Thyroid gland (tissue), 4 donors: ENCODE data around the gene COX19. TPM values are rescaled to one million over a fixed set of nuclear protein-coding genes. Genes with fewer than 3 reads are reported as not detected.

Experiments used
- DNase-seq, 2 donors: peaks; one replicate each; pipeline ENCODE4 v3.0.0-alpha.2; 2019
- H3K27ac ChIP-seq, 3 donors: fragments of 200-600 bp; sonication (generic); 1 replicate in 2 of 3; 2 replicates in 1 of 3; pipeline ENCODE4 v1.5.1; 2016 to 2019; ENCODE audit warnings: mild to moderate bottlenecking in 1 of 3, moderate library complexity in 1 of 3
- H3K27me3 ChIP-seq: fragments of 200-600 bp; sonication (generic); one replicate; pipeline ENCODE4 v1.5.1; 2019
- H3K36me3 ChIP-seq, 2 donors: fragments of 200-600 bp; sonication (generic); one replicate each; pipeline ENCODE4 v1.5.1; 2016 to 2019
- H3K4me1 ChIP-seq, 2 donors: fragments of 200-600 bp; sonication (generic); one replicate each; pipeline ENCODE4 v1.5.1; 2017 to 2019
- H3K4me3 ChIP-seq, 3 donors: fragments of 200-600 bp; sonication (generic); replicated peaks in 1 of 3; 1 replicate in 2 of 3; 2 replicates in 1 of 3; pipeline ENCODE4 v1.5.1; 2016; ENCODE audit warnings: mild to moderate bottlenecking in 1 of 3
- H3K9me3 ChIP-seq: fragments of 200-600 bp; sonication (generic); one replicate; pipeline ENCODE4 v1.5.1; 2017
- CTCF ChIP-seq, 6 experiments: fragments of 200-600 bp in 3 of 6; fragments of 450-650 bp in 3 of 6; sonication (generic) in 3 of 6; IDR thresholded peaks; one replicate each; pipeline ENCODE4 v1.5.1; 2016 to 2019; ENCODE audit warnings: antibody characterized with exemption in 6 of 6, mild to moderate bottlenecking in 2 of 6, inconsistent platforms in 1 of 6, moderate library complexity in 1 of 6
- POLR2A ChIP-seq, 2 donors: fragments of 450-650 bp; IDR thresholded peaks; one replicate each; pipeline ENCODE4 v1.6.1; 2017; ENCODE audit warnings: antibody characterized with exemption in 2 of 2, mild to moderate bottlenecking in 2 of 2, moderate library complexity in 1 of 2
- WGBS, 2 donors: methylation state at CpG; one replicate each; pipeline ENCODE4 v1.1.5; 2017; 5-methylcytosine and 5-hydroxymethylcytosine counted together
- intact Hi-C: fragments of 100-400 bp; cut with DNase I; formaldehyde crosslinking; loops from one replicate; pipeline ENCODE4 v1.15.1; 2023
- total RNA-seq, 4 donors: library from RNA; depleted of rRNA; stranded (reverse); fragments of >200 nt; gene quantifications; one replicate each; pipeline ENCODE4 v1.2.3, GENCODE V29; 2016

The COX19 gene
- total RNA-seq, 4 donors from 2014 or later, result 8.2 to 28.2 (median 17.8) TPM

GRCh38 chr7:954330-955238 is 20.8 kb downstream of the COX19 start, which contains the start of gene ADAP1:
Gene ADAP1, minus strand, starts transcription at chr7:954680. Its CDS starts 203 bp downstream, at chr7:954477.
- intact Hi-C loops, result loop anchor here (5.0 kb wide), 1 partner anchor 42 kb away; no protein-coding TSS in a partner anchor
- H3K4me3 ChIP-seq, result peak within 1 kb of the TSS; percentile 10 to 50 (median 37)
- H3K36me3 ChIP-seq, result no peaks in the 10 kb centered on the region
- DNase-seq, result peak; percentile 47 to 55
- no peak within 1 kb of the TSS for H3K27ac ChIP-seq
- H3K27me3 ChIP-seq, result no peaks in the 10 kb centered on the region
- peak in 3 of 6 experiments; percentile 35 to 53 (median 48) for TF ChIP-seq CTCF (IDR thresholded peaks at IDR 0.05)
- no peak for TF ChIP-seq POLR2A (IDR thresholded peaks at IDR 0.05)
- whole genome bisulfite sequencing, 2 donors, result 86 to 100% methylated on average over 1 to 4 of the region's 115 CpGs
- peaks cover 7 to 14% of the 10 kb centered on the region in 2 donors for H3K4me1 ChIP-seq
- no peaks in the 10 kb centered on the region for H3K9me3 ChIP-seq

- Histone ChIP-seq H3K36me3 (no peaks in the 10 kb centered on the region), H3K4me1 (peaks cover 7 to 14% of the 10 kb centered on the region in 2 donors), H3K4me3 (peak overlapping the region; percentile 10 to 50 (median 37)), H3K27me3 (no peaks in the 10 kb centered on the region), H3K27ac (no peak overlapping the region), H3K9me3 (no peaks in the 10 kb centered on the region)
- DNase-seq, result peak; percentile 78 to 82
- intact Hi-C loops, result loop anchor here (5.0 kb wide), 1 partner anchor 41 kb away; no protein-coding TSS in a partner anchor
- TF ChIP-seq POLR2A (IDR thresholded peaks at IDR 0.05) (peak in 1 of 2 donors; percentile 38), CTCF (IDR thresholded peaks at IDR 0.05) (no peak)
- WGBS, 2 donors, result 12% methylated on average over 3 of the region's 78 CpGs; no CpG with 5 or more reads in 1 of the 2 donors
Measured at GRCh38 chr7:953547-954327, 21.6 kb downstream of the COX19 start.

- intact Hi-C loops, result loop anchor here (5.0 kb wide), 1 partner anchor 40 kb away; no protein-coding TSS in a partner anchor
Measured at GRCh38 chr7:952548-953441, 22.6 kb downstream of the COX19 start.

More at GRCh38 chr7:952548-953441, 22.6 kb downstream of the COX19 start:
- H3K36me3 ChIP-seq, result no peaks in the 10 kb centered on the region
- DNase-seq, result peak in 1 of 2 donors; percentile 0
- no peak overlapping the region for H3K4me3 ChIP-seq
- WGBS, 2 donors, result 81 to 88% methylated on average over 10 to 16 of the region's 20 CpGs
- H3K27ac ChIP-seq, result no peak overlapping the region
- H3K9me3 ChIP-seq, result no peaks in the 10 kb centered on the region
- H3K4me1 ChIP-seq, result peaks cover 7 to 14% of the 10 kb centered on the region in 2 donors
- TF ChIP-seq POLR2A (IDR thresholded peaks at IDR 0.05) (no peak), CTCF (IDR thresholded peaks at IDR 0.05) (no peak)
- no peaks in the 10 kb centered on the region for H3K27me3 ChIP-seq
